ENCODE results near the gene TMEM239.

TMEM239 gene

GRCh38 chr20:2851086-2851485 lies 34.9 kb downstream of the TMEM239 start:
- no peak for DNase-seq

GRCh38 chr20:2858591-2858990 lies 42.4 kb downstream of the TMEM239 start:
- no peak for DNase-seq

- DNase-seq, result no peak
Measured at GRCh38 chr20:2859330-2860121, 43.4 kb downstream of the TMEM239 start.

- no peak for DNase-seq
Measured at GRCh38 chr20:2864626-2865025, 48.5 kb downstream of the TMEM239 start.

GRCh38 chr20:2865101-2865500 lies 48.9 kb downstream of the TMEM239 start:
- DNase-seq, result no peak

- DNase-seq, result no peak
Measured at GRCh38 chr20:2865630-2866029, 49.5 kb downstream of the TMEM239 start.

- no peak for DNase-seq
Measured at GRCh38 chr20:2866236-2866635, 50.1 kb downstream of the TMEM239 start.

GRCh38 chr20:2867081-2867864 lies 51.1 kb downstream of the TMEM239 start:
- DNase-seq, result no peak
